OCI-LY3 (cell line): ENCODE data around the gene USP14.

ENCODE experiments used
- H2AFZ ChIP-seq: fragments of 200-600, 300-600 bp; shearing (Covaris generic); 2 replicates; pipeline ENCODE4 v1.6.0; 2014; ENCODE audit warnings: antibody characterized with exemption, low read depth, low read length
- H3K27ac ChIP-seq: fragments of 200-600, 300-600 bp; sonication (generic); 2 replicates; pipeline ENCODE4 v1.5.1; 2014; ENCODE audit warnings: mild to moderate bottlenecking, low read length, moderate library complexity, mixed read lengths
- H3K27me3 ChIP-seq: fragments of 200-600, 300-600 bp; sonication (generic); 2 replicates; pipeline ENCODE4 v1.6.1; 2014; ENCODE audit warnings: low read depth, low read length, mixed read lengths
- H3K36me3 ChIP-seq: fragments of 200-600, 300-600 bp; sonication (generic); replicated peaks from 2 replicates; pipeline ENCODE3; 2014; ENCODE audit warnings: low read depth, low read length, mixed read lengths
- H3K4me1 ChIP-seq: fragments of 300-600, 200-600 bp; sonication (generic); 2 replicates; pipeline ENCODE4 v1.6.1; 2014; ENCODE audit warnings: low read length, mixed read lengths
- H3K4me2 ChIP-seq: fragments of 200-600, 300-600 bp; sonication (generic); 2 replicates; pipeline ENCODE4 v1.6.1; 2014; ENCODE audit warnings: low read length, mixed read lengths
- H3K4me3 ChIP-seq: fragments of 300-600, 200-600 bp; sonication (generic); 2 replicates; pipeline ENCODE4 v1.5.1; 2014; ENCODE audit warnings: antibody characterized with exemption, mild to moderate bottlenecking, low read length, moderate library complexity
- H3K79me2 ChIP-seq: fragments of 300-600, 200-600 bp; shearing (Covaris generic); 2 replicates; pipeline ENCODE4 v1.6.1; 2014; ENCODE audit warnings: mild to moderate bottlenecking, low read length, mixed read lengths
- H3K9ac ChIP-seq: fragments of 300-600, 200-600 bp; shearing (Covaris generic); 2 replicates; pipeline ENCODE4 v1.6.0; 2014; ENCODE audit warnings: mild to moderate bottlenecking, low read length, moderate library complexity
- H3K9me3 ChIP-seq: fragments of 200-600, 300-600 bp; shearing (Covaris generic); 2 replicates; pipeline ENCODE4 v1.6.1; 2014; ENCODE audit warnings: low read length, mixed read lengths; ENCODE audit not compliant: insufficient read depth
- H4K20me1 ChIP-seq: fragments of 200-600, 300-600 bp; sonication (generic); 2 replicates; pipeline ENCODE4 v1.6.1; 2016; ENCODE audit warnings: low read length, mixed read lengths; ENCODE audit not compliant: insufficient read depth
- CTCF ChIP-seq: fragments of 200-600, 300-600 bp; sonication (generic); IDR thresholded peaks from 2 replicates; pipeline ENCODE4 v1.5.1; 2014; ENCODE audit warnings: antibody characterized with exemption, low read length, low read depth
- EZH2phosphoT487 ChIP-seq: fragments of 200-600 bp; shearing (Covaris generic); IDR thresholded peaks from 2 replicates; pipeline ENCODE4 v1.6.1; 2018; ENCODE audit warnings: antibody characterized with exemption, mixed run types, low read depth

The USP14 gene

GRCh38 chr18:192801-193200, 34.4 kb downstream of the USP14 start:
- no peaks in the 10 kb centered on the region for H4K20me1 ChIP-seq
- no peak overlapping the region for H3K9ac ChIP-seq
- no peak overlapping the region for H2AFZ ChIP-seq
- H3K27me3 ChIP-seq: no peaks in the 10 kb centered on the region
- H3K79me2 ChIP-seq: peaks cover 48% of the 10 kb centered on the region
- no peak overlapping the region for H3K4me2 ChIP-seq
- no peaks in the 10 kb centered on the region for H3K9me3 ChIP-seq
- TF ChIP-seq EZH2phosphoT487 (no peak), CTCF (no peak)
- H3K36me3 ChIP-seq: peaks cover 37% of the 10 kb centered on the region
- H3K4me3 ChIP-seq: no peak overlapping the region
- no peaks in the 10 kb centered on the region for H3K4me1 ChIP-seq
- H3K27ac ChIP-seq: no peak overlapping the region

- no peak overlapping the region for H3K27ac ChIP-seq
- H3K36me3 ChIP-seq: peaks cover 47% of the 10 kb centered on the region
- no peaks in the 10 kb centered on the region for H4K20me1 ChIP-seq
- no peaks in the 10 kb centered on the region for H3K4me1 ChIP-seq
- no peak overlapping the region for H3K9ac ChIP-seq
- H3K4me3 ChIP-seq: no peak overlapping the region
- H2AFZ ChIP-seq: no peak overlapping the region
- H3K27me3 ChIP-seq: no peaks in the 10 kb centered on the region
- no peak for TF ChIP-seq EZH2phosphoT487
- TF ChIP-seq CTCF: no peak
- H3K79me2 ChIP-seq: peaks cover 22% of the 10 kb centered on the region
- H3K4me2 ChIP-seq: no peak overlapping the region
- no peaks in the 10 kb centered on the region for H3K9me3 ChIP-seq
Measured at GRCh38 chr18:195651-196050, 37.3 kb downstream of the USP14 start.

GRCh38 chr18:199214-199613, 40.9 kb downstream of the USP14 start:
- peaks cover 53% of the 10 kb centered on the region for H3K36me3 ChIP-seq

GRCh38 chr18:199768-200167, 41.4 kb downstream of the USP14 start:
- Histone ChIP-seq H3K4me3 (no peak overlapping the region), H4K20me1 (no peaks in the 10 kb centered on the region), H3K9ac (no peak overlapping the region), H3K9me3 (no peaks in the 10 kb centered on the region), H2AFZ (no peak overlapping the region), H3K27ac (no peak overlapping the region), H3K79me2 (no peaks in the 10 kb centered on the region), H3K4me2 (no peak overlapping the region), H3K36me3 (peaks cover 58% of the 10 kb centered on the region), H3K27me3 (no peaks in the 10 kb centered on the region), H3K4me1 (no peaks in the 10 kb centered on the region)
- TF ChIP-seq CTCF (no peak), EZH2phosphoT487 (no peak)

More at GRCh38 chr18:199214-199613, 40.9 kb downstream of the USP14 start:
- no peak overlapping the region for H3K9ac ChIP-seq
- H3K4me3 ChIP-seq: no peak overlapping the region
- H4K20me1 ChIP-seq: no peaks in the 10 kb centered on the region
- no peaks in the 10 kb centered on the region for H3K4me1 ChIP-seq
- H2AFZ ChIP-seq: no peak overlapping the region
- no peak overlapping the region for H3K4me2 ChIP-seq
- H3K9me3 ChIP-seq: no peaks in the 10 kb centered on the region
- no peak for TF ChIP-seq EZH2phosphoT487
- no peak for TF ChIP-seq CTCF
- no peak overlapping the region for H3K27ac ChIP-seq
- no peaks in the 10 kb centered on the region for H3K79me2 ChIP-seq
- no peaks in the 10 kb centered on the region for H3K27me3 ChIP-seq
